NAMALWA (cell line): ENCODE results near the gene PDE4D.
"Not testable (repeated sequence)": the region's sequence is repeated elsewhere in the genome, so short reads cannot be mapped to it uniquely, and the experiment has no call there.

Experiments
- DNase-seq: peaks from one replicate; pipeline ENCODE4 v3.0.0-alpha.2; 2015; ENCODE audit warnings: low spot score

The PDE4D gene

DNA sequence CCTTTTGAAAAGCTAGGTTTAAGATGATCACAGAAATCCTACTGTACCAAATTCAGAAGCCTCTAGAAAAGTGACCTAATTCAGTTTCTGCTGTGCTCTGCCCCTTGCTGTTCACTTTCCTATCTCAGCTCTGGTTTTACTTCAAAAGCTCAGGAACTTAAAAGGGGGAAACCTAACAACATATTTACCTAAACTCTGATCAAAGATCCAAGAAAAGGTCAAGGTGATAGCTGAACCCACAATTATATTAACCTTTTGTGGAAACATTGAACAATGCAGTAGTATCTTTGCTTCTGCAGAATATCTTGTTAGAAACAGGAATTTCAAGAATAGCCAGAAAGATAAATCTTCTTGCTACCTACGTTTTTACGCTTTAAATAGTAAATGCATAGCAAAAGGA, 568.5 kb downstream of the PDE4D start:
- no peak for DNase-seq

DNA sequence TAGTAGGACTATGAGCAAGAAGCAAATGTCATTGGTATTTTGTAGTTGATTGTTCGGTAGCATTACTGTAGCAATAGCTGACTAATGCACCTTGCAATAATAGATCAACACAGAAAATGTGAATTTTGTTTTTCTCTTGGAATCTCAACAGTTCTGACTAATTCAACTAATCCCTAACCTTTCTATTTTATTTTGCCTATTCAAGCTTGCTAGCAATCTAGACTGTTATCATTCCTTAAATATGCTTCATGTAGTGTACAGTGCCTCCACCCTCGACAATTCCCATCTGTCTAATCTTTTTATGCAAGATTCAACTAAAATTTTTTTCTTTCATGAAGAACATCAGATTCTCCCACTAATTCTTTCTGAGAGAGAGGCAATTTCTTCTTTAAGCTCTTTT, 570.6 kb downstream of the PDE4D start:
- no peak for DNase-seq

DNA sequence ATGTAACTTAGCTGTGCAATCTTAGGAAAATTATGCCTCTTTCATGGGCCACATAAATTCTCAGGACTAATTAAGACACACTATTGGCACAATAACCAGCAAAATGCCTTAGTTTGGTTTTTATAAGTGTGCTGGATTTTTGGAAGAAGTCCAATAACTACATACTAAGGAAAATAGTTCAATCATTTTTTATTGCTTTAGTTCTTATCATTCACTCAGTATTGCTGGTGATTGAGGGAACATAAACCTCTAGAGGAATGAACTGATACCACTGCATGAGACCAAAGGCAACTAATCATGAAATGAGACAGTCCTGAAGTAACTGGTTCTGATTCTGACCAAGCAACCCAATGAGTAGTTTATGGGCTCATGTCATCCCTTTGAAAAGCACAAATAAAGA, 571.5 kb downstream of the PDE4D start:
- DNase-seq: no peak

DNA sequence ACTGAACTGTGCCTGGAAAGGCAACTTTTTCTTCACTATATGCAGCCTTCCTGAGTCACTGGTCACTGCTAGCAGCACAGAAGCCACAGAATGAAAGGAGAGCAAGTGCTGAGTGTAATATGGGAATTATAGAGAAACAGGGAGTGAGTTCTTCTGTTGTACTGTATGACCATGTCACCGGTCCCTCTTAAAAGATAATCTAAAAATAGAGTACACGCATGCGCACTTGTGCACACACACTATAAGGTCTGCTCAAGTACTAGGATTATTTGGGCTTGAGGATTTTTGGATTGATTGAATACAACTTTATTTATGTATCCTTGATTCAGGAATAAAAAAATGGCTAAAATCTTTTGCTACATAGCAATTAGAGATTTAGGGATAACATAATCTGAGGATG, 571.9 kb downstream of the PDE4D start:
- no peak for DNase-seq

DNA sequence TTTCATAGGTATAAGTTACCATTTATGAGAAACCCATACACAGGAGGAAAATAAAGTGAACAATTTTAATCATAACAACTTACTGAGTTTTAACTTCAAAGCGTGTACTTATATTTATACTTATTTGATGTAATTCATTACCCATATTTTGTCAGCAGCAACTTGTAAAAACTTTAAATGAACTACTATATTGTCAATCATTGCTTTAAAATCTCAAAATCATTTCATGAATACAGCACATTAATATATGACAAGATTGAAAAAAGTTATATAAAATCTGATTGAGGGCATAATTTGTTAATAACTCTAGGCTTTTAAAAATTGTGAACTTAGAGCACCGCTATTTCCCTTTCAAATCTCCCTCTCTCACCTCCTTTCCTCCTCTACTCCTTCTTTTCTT, 573.1 kb downstream of the PDE4D start:
- DNase-seq: no peak

DNA sequence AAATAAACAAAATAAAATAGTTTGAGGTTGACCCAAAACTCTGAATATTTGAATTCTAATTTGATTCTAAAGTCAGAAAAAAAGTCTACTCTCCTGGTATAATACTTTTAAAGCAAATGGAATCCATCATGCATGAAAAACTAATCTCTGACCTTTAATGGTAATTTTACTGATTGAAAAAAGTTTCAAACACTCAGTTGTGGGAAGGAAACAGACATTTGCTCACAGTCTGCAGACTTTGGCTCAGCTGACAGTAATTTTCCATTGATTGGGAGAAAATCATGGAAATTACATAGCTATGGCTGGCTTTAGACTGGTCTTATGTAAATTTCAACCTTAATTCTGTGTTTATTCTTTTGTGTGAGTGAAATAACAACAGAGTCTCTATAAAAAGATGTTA, 574.3 kb downstream of the PDE4D start:
- no peak for DNase-seq

DNA sequence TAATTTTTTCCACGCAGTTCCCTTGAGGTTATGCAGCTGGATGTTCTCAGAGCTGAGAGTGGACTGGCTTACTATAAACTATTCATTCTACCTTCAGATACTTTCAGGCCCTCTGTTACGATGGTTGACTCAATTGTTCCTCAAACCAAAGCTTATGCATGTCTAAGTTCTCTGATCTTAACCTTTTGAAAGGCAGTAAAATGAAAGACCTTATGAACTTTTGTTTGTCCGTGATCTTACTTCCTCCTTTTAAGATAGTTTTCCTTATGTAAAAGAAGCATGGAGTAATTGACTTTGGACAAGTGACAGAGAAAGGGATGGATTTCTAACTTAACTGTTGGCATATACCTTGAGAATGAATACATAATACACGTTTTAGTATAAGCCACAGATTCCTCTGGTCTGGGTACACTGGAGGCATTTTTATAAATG, 575.7 kb downstream of the PDE4D start:
- DNase-seq: no peak

DNA sequence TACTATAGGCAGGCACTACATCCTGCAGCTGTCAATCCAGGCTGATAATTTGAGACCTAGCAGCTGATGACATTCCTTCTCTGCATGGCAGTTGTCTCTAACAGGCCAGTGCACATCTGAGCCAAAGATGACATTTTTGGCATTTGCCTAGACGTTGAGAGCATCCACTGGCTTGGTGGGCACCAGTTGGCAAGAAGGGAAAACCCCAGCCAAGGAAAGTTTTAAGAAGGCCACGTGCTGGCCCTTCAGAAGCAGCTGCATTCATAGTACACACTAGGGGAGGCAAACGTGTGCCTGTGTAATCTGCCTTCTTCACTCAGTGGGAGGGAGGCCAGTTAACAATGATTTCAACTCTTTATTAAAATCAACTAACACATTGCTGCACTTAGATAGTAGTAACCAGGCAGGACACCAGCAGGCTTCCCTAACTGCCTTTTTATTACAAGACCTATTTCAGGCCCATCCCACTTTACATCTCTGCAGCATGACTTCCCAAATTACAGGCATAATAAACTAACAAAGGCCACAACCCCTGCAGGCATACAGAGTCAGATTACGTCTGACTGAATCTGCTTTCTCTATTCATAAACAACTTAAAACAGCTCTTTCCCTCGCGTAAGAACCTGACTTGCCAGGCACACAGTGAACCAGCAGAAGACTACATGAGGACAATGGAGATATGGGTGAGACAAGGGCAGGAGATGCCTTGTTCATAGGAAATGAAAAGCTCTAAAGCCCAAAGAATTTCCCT, 576.3 kb downstream of the PDE4D start:
- no peak for DNase-seq

DNA sequence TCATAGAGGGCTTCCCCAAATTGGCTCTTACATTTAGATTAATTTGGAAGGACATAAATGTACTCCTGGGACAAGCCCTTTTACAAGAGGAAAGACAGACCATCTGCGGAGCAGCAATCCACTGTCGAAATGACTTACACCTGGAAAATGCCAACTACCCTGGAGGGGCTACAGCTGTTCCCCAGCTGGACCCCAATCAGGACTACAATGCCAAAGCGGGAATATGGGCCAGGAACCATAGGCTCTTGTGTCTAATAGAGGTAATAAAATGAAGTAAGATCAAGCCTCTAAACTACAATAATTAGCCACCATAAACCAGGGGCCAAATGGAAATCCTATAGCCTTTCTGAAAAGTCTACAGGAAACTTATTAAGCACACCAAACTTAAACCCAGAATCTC, 581.3 kb downstream of the PDE4D start:
- no peak for DNase-seq

DNA sequence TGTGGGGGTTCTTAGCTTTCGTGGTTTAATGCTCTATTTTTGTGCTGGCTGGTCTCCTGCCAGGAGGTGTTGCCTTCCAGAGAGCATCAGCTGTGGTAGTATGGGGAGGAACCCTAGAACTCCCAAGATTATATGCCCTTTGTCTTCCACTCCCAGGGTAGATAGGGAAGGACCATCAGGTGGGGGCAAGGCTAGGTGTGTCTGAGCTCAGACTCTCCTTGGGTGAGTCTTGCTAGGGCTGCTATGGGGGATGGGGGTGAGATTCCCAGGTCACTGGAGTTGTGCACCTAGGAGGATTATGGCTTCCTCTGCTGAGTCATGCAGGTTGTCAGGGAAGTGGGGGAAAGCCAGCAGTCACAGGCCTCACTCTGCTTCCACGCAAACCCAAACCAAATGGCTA, 584.8 kb downstream of the PDE4D start:
- DNase-seq: not testable (repeated sequence)

DNA sequence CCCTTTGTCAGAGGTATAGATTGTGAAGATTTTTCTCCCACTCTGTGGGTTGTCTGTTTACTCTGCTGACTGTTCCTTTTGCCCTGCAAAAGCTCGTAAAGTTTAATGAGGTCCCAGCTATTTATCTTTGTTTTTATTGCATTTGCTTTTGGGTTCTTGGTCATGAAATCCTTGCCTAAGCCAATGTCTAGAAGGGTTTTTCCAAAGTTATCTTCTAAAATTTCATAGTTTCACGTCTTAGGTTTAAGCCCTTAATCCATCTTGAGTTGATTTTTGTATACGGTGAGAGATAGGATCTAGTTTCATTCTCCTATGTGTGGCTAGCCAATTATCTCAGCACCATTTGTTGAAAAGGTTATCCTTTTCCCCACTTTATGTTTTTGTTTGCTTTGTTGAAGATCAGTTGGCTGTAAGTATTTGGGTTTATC, 590.2 kb downstream of the PDE4D start:
- not testable (repeated sequence) for DNase-seq

DNA sequence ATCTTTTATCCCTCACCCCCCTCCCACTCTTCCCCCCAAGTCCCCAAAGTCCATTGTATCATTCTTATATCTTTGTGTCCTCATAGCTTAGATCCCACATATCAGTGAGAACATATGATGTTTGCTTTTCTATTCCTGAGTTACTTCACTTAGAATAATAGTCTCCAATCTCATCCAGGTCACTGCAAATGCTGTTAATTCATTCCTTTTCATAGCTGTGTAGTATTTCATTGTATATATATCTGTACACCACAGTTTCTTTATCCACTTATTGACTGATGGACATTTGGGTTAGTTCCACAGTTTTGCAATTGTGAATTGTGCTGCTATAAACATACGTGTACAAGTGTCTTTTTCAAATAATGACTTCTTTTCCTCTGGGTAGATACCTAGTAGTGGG, 591.0 kb downstream of the PDE4D start:
- not testable (repeated sequence) for DNase-seq

DNA sequence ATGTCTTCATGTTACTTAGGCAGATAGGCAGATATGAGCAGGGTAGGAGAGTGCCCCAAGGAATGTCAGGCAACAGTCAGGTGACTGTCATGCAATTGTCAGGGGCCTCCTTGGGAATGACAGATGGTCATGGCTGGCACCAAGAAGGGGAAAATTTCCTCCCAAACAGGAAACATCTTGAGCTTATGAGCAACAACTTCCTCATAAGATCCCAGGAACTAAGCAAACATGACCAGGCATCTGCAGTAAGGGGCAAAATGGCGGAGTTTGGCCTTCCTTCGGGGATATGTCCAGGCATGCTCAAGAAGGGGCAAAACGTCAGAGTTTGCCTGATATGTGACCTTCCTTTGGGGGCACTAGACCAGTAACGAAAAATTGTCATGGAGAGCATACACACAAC, 591.8 kb downstream of the PDE4D start:
- DNase-seq: no peak

DNA sequence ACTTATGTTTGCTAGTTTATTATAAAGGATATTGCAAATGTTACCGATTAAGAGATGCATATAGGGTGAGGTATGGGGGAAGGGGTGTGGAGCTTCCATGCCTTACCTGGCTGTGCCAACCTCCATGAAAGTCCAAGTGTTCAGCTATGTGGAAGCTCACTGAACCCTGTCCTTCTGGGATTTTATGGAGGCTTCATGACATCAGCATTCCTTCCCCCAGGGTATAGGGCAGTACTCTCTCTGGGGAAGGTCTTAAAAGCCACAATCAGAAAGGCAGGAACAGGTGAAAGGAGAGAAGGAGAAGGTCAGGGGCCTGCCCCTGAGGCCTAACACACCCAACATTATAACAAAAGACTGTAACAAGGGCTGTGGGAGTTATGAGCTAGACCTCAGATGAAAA, 592.6 kb downstream of the PDE4D start:
- no peak for DNase-seq

DNA sequence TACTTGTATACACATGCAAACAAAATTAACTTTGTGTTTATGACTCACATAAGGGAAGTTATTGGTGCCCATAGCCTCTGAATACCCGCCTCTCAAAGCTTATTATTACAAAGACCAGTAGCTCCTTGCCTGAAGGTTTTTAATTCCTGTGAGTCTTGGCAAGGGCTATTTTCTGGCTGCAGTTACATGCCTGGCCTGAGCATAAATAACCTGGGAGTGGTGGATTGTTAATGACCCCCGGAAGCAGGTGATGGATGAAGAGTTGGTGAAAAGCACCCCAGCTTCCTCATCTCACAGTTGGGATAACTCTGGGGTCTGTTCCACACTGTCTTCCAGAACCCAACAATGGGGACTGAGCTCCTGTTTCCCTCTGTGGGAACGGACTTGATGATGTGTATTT, 594.5 kb downstream of the PDE4D start:
- DNase-seq: no peak

DNA sequence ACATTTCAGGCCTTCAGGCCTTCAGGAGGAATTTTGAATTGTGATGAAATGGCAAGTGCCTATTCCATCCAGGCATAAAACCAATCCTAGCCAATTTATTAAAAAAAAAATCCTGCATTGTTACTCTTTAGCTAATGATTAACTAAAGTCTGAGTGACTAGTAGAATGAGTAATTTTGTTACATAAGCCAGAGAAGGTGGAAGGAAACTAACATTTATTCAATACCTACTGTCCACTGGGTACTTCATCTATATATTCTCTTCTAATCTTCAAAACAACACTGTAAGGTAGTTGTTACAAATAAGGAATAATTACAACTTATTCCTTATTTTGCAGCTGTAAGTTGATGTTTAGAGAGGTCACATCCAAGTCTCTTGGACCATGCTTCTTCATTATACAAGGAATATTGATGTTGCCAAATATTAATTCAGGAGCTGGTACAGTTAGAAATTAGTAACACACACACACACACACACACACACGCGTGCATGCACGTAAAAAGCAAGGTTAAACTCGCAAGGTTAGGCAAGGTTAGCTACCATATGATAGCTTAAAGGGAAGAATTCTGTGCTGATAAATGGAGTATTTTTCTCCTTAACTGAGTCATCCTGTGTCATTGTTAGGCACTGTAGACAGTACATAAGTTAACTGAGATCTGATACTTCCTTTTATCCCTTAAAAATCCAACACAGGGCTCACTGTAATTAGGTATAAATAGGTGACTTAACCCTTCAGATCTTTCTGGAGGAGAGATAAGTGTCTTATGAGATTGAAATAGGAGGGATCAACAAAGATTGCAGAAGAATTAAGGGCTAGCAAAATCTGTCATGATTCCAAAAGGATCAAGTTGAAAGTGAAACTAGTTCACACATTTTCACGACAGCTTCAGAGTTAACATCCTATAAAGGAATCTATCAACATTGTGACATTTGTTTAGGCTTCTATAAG, 596.9 kb downstream of the PDE4D start:
- no peak for DNase-seq

DNA sequence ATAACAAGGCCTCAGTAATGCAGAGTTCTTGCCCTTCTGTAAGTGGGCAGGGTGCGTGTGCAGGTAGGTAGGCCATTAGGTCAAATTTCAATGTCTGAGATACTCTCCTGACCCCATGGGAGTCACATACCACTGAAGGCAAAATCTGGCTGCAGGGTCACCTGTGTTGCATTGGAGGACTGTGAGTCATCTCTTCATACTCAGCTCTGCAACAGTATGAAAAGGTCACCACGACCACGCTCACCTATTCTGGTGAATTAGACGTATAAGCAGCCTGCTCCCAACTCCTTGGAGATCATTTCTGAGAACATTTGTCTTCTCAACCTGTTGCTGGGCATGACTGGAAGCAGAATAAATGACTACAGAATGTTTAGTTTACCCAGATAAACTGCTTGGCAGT, 599.8 kb downstream of the PDE4D start:
- DNase-seq: no peak

DNA sequence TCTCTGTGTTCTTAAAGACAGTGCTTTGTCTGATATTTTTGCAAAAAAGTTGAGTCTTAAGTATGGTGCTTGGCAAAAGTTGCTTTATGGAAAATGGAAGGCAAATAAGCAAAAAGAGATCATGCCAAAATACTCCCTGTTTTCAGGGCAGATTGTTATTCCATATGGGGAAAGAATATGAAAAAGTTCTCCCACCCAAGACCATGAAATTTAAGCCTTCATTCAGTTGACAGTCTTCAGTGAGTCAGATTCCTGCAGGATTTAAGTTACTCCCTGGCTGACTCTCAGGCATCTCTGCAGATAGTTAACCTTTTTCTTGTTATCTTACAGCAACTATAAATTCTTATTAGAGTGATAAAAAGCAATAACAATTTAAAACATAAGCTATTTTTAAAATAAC, 601.6 kb downstream of the PDE4D start:
- no peak for DNase-seq

DNA sequence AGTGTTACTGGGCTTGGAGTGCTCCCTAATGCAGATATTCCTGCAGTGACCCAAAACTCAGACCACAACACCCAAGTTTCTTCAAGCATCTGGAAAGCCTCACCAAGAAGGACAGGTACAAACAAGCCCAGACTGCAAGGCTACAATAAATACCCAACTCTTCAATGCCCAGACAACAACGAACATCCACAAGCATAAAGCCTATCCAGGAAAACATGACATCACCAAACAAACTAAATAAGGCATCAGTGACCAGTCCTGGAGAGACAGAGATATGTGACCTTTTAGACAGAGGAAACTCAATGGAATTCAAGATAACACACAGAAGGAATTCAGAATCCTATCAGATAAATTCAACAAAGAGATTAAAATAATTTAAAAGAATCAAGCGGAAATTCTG, 605.6 kb downstream of the PDE4D start:
- no peak for DNase-seq

DNA sequence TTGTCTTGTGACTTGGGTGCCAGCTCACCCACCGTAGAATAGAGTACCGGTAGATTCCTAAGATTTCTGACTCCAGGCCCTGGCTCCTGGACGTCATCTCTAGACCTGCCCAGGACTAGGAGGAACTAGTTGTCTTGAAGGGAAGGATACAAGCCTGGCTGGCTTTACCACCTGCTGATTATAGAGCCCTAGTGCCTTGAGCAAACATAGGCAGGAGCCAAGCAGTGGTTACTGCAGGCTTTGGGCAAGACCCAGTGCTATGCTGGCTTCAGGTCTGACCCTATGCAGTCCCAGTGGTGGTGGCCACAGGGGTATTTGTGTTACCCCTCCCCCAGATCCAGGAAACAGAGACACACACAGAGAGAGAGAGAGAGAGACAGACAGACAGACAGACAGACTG, 606.2 kb downstream of the PDE4D start:
- no peak for DNase-seq

DNA sequence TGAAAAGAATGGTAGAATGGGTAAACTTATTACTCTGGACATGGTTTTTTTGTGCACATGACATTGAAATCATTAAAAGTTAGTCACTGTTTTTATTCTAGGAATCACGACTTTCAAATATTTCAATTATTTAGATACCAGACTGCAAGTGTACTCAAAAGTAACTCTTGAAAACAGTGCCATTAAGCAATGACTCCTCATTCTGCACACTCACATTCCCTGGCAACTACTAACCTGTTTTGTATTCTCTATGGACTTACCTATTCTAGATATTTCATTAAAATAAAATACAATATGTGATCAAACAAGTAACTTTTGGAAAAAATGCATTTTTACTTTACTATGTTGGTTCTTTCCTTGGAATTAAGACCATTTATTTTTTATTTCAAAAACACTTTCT, 607.0 kb downstream of the PDE4D start:
- no peak for DNase-seq

DNA sequence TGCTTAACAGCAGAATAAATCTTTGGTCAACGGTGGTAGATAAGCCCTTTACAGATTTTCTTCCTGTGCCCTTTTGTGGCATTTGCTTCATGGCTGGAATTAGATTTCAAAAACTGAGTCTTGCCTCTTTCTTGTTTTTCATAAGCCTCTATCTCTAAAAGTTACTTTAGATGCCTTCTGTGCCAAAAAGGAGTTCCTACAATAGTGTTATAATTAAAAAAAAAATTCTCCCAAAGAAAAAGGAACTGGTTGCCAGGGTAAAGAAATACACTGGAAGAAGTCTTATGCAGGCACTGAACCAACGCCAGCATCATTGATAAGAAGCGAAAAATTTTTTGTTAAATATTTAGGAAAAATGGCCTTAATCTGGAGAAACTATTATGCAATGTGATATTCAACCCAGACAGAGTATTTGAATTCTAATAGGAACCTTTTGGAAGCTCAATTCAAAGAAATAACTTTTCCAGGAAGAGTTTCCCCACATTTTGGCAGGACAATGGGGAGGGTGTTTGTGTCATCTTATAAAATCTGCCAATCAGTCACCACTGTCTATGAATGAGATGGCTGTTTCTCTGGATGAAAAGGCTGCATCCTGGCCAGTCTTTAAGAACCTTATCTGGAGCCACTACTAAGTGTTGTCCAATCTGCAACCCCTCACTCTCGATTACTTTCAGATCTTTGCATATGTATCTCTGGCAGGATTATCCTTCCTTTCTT, 608.1 kb downstream of the PDE4D start:
- DNase-seq: no peak

DNA sequence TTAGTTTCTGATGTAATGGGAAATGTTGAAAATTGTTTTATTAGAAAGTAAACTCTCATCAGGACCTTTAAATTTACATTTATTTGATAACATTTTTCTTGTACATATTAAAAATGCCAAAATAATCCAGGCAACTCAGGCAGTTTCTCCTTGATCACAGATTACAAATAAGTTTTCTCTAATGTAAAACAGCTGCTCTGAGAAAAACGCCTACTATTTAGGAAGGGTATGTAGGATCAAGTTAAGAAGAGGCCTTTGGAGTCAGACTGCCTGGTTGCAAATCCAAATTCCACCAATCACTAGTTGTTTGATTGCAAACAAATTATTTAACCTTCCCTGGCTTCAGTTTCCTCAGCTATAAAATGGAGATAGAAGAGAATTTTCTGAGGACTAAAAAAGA, 610.8 kb downstream of the PDE4D start:
- DNase-seq: no peak
